ENCODE data around the gene PEPD. TPM values are rescaled to one million over a fixed set of nuclear protein-coding genes. Genes with fewer than 3 reads are reported as not detected.

Gene PEPD
- total RNA-seq, 1 donor from 2014 or later: 27.3 TPM

- DNase-seq (no peak), ATAC-seq (no peak)
- intact Hi-C loops (cut with micrococcal nuclease): no loop called here
Observed at GRCh38 chr19:33386361-33386858, 135.2 kb downstream of the PEPD start.

GRCh38 chr19:33385956-33386355 lies 135.6 kb downstream of the PEPD start:
- peak; percentile 77 for DNase-seq
- peak; percentile 71 for ATAC-seq
- intact Hi-C loops (cut with micrococcal nuclease): no loop called here

- intact Hi-C loops (cut with micrococcal nuclease): no loop called here
- no peak for DNase-seq
- ATAC-seq: no peak
Observed at GRCh38 chr19:33384983-33385382, 136.6 kb downstream of the PEPD start.

- ATAC-seq: no peak
- DNase-seq: no peak
- intact Hi-C loops (cut with micrococcal nuclease): no loop called here
Observed at GRCh38 chr19:33383720-33384292, 137.8 kb downstream of the PEPD start.

- ATAC-seq (no peak), DNase-seq (no peak)
- intact Hi-C loops (cut with micrococcal nuclease): no loop called here
Observed at GRCh38 chr19:33382982-33383381, 138.6 kb downstream of the PEPD start.

GRCh38 chr19:33382006-33382405 lies 139.6 kb downstream of the PEPD start:
- DNase-seq: no peak
- intact Hi-C loops (cut with micrococcal nuclease): no loop called here
- ATAC-seq: no peak

- intact Hi-C loops (cut with micrococcal nuclease): no loop called here
- no peak for ATAC-seq
- no peak for DNase-seq
Observed at GRCh38 chr19:33381101-33381500, 140.5 kb downstream of the PEPD start.

- intact Hi-C loops (cut with micrococcal nuclease): no loop called here
- ATAC-seq (no peak), DNase-seq (no peak)
Observed at GRCh38 chr19:33379151-33379829, 142.3 kb downstream of the PEPD start.

GRCh38 chr19:33377586-33378475 lies 143.8 kb downstream of the PEPD start:
- no peak for DNase-seq
- ATAC-seq: no peak
- intact Hi-C loops (cut with micrococcal nuclease): no loop called here

GRCh38 chr19:33376941-33377557 lies 144.5 kb downstream of the PEPD start:
- intact Hi-C loops (cut with micrococcal nuclease): no loop called here
- DNase-seq: no peak
- no peak for ATAC-seq

- ATAC-seq (peak; percentile 7), DNase-seq (peak; percentile 85)
- intact Hi-C loops (cut with micrococcal nuclease): no loop called here
Observed at GRCh38 chr19:33376423-33376822, 145.2 kb downstream of the PEPD start.

GRCh38 chr19:33375837-33376159 lies 145.8 kb downstream of the PEPD start:
- intact Hi-C loops (cut with micrococcal nuclease): no loop called here
- DNase-seq: no peak
- ATAC-seq: no peak

- intact Hi-C loops (cut with micrococcal nuclease): no loop called here
- DNase-seq: no peak
- ATAC-seq: no peak
Observed at GRCh38 chr19:33375156-33375836, 146.3 kb downstream of the PEPD start.

GRCh38 chr19:33374236-33374714 lies 147.3 kb downstream of the PEPD start:
- DNase-seq (peak; percentile 46), ATAC-seq (no peak)
- intact Hi-C loops (cut with micrococcal nuclease): no loop called here

GRCh38 chr19:33373453-33374235 lies 147.9 kb downstream of the PEPD start, which contains the start of gene CEBPG:
Gene CEBPG, plus strand, starts transcription at chr19:33373709. Its CDS starts 5,531 bp downstream, at chr19:33379240.
- intact Hi-C loops (cut with micrococcal nuclease): no loop called here
- DNase-seq (peak; percentile 97), ATAC-seq (peak; percentile 99)

GRCh38 chr19:33370783-33371182 lies 150.8 kb downstream of the PEPD start:
- intact Hi-C loops (cut with micrococcal nuclease): no loop called here
- ATAC-seq: no peak

GRCh38 chr19:33368074-33368864 lies 153.3 kb downstream of the PEPD start:
- DNase-seq (no peak), ATAC-seq (no peak)
- intact Hi-C loops (cut with micrococcal nuclease): no loop called here

More at GRCh38 chr19:33370783-33371182, 150.8 kb downstream of the PEPD start:
- DNase-seq: no peak
